GM12878 (cell line): ENCODE data around the gene ZNF511. TPM values are rescaled to one million over a fixed set of nuclear protein-coding genes. Genes with fewer than 3 reads are reported as not detected.

Experiments used
- ATAC-seq: fragments of 200-7000 bp; cut with Tn5 transposase; 3 replicates; pipeline ENCODE4 v1.9.1; 2020; ENCODE audit warnings: mild to moderate bottlenecking, moderate library complexity
- BruUV-seq: library from RNA; stranded (reverse); fragments of 400-500 nt; replicated peaks from 2 replicates; lab custom pipeline; 2021; lab: Mats Ljungman, UMichigan
- CTCF ChIA-PET: fragments of 300-600 bp; sonication (Branson Sonifier 250); formaldehyde crosslinking; extraction: SDS; loops from one replicate; lab custom pipeline; 2021; ENCODE audit warnings: inconsistent platforms; lab: Yijun Ruan, JAX
- POLR2A ChIA-PET: fragments of 350-600 bp; formaldehyde crosslinking; extraction: SDS; loops from one replicate; lab custom pipeline; 2021; ENCODE audit warnings: inconsistent platforms; lab: Charles Lee
- RAD21 ChIA-PET: fragments of 300-600 bp; sonication (Branson Sonifier 250); formaldehyde crosslinking; loops from one replicate; lab custom pipeline; 2023; ENCODE audit warnings: antibody characterized with exemption; ENCODE audit not compliant: unreplicated experiment; lab: Charles Lee
- SMC1A ChIA-PET: fragments of 300-600 bp; sonication (Branson Sonifier 250); formaldehyde crosslinking; loops from one replicate; lab custom pipeline; 2023; ENCODE audit not compliant: unreplicated experiment, uncharacterized antibody; lab: Charles Lee
- DNase-seq: peaks from one replicate; pipeline ENCODE4 v3.0.0-alpha.2; 2011; ENCODE audit warnings: low read depth, low spot score
- FAIRE-seq: peaks from 3 replicates; lab custom pipeline; 2011; peaks lifted over from hg19 to GRCh38; lab: Jason Lieb, UNC
- H2AFZ ChIP-seq: 2 replicates; pipeline ENCODE4 v1.6.0; 2011; ENCODE audit warnings: low read depth, low read length, control low read depth; ENCODE audit not compliant: control insufficient read depth
- H3K27ac ChIP-seq: 2 replicates; pipeline ENCODE4 v1.5.1; 2011; ENCODE audit warnings: control low read depth; ENCODE audit not compliant: control insufficient read depth, insufficient read depth
- H3K27me3 ChIP-seq, 2 experiments: replicated peaks in 1 of 2; 2 replicates each; pipeline versions ENCODE4 v1.6.0 to v1.6.1; 2011; ENCODE audit warnings: low read length in 1 of 2; ENCODE audit not compliant: control insufficient read depth in 2 of 2, insufficient read depth in 2 of 2
- H3K36me3 ChIP-seq, 2 experiments: 2 replicates each; pipeline ENCODE4 v1.5.1; 2011; ENCODE audit warnings: low read length in 1 of 2; ENCODE audit not compliant: control insufficient read depth in 2 of 2, insufficient read depth in 2 of 2
- H3K4me1 ChIP-seq: 2 replicates; pipeline ENCODE4 v1.6.1; 2011; ENCODE audit warnings: mild to moderate bottlenecking, low read length, moderate library complexity, mixed read lengths; ENCODE audit not compliant: control insufficient read depth, insufficient read depth
- H3K4me2 ChIP-seq: 2 replicates; pipeline ENCODE4 v1.6.0; 2011; ENCODE audit warnings: control low read depth; ENCODE audit not compliant: control insufficient read depth, insufficient read depth
- H3K4me3 ChIP-seq: fragments of 200-600 bp; sonication (generic); 2 replicates; pipeline ENCODE4 v1.5.1; 2016
- H3K79me2 ChIP-seq: 2 replicates; pipeline ENCODE4 v1.6.0; 2011; ENCODE audit warnings: low read length; ENCODE audit not compliant: control insufficient read depth, insufficient read depth
- H3K9ac ChIP-seq: 2 replicates; pipeline ENCODE4 v1.8.0; 2011; ENCODE audit warnings: low read length, control low read depth, mixed read lengths; ENCODE audit not compliant: control insufficient read depth, insufficient read depth
- H3K9me3 ChIP-seq: replicated peaks from 3 replicates; pipeline ENCODE4 v1.5.1; 2011; ENCODE audit warnings: mild to moderate bottlenecking, low read length; ENCODE audit not compliant: control insufficient read depth, insufficient read depth
- H4K20me1 ChIP-seq: 2 replicates; pipeline ENCODE4 v1.6.0; 2011; ENCODE audit not compliant: control insufficient read depth, insufficient read depth
- CBFB ChIP-seq: IDR thresholded peaks from 2 replicates; pipeline ENCODE4 v1.6.1; 2016; ENCODE audit warnings: antibody characterized with exemption, low read depth
- CBX3 ChIP-seq: fragments of 200-600 bp; sonication (generic); IDR thresholded peaks from 2 replicates; pipeline ENCODE4 v1.6.1; 2016; ENCODE audit warnings: low read depth, borderline replicate concordance
- CHD4 ChIP-seq: fragments of 200-600 bp; sonication (generic); IDR thresholded peaks from 2 replicates; pipeline ENCODE4 v1.6.1; 2016; ENCODE audit warnings: mild to moderate bottlenecking
- CREB1 ChIP-seq: IDR thresholded peaks from 2 replicates; pipeline ENCODE4 v1.6.1; 2012; ENCODE audit warnings: low read depth, mild to moderate bottlenecking, inconsistent platforms
- ESRRA ChIP-seq: IDR thresholded peaks from 2 replicates; pipeline ENCODE4 v1.6.1; 2012; ENCODE audit warnings: mild to moderate bottlenecking, low read length, improper control_type of control experiment
- FOXK2 ChIP-seq: fragments of 450-650 bp; IDR thresholded peaks from 2 replicates; pipeline ENCODE4 v1.6.1; 2017; ENCODE audit warnings: mild to moderate bottlenecking, moderate library complexity
- HCFC1 ChIP-seq: fragments of 150-350 bp; IDR thresholded peaks from 2 replicates; pipeline ENCODE4 v1.6.1; 2014; ENCODE audit warnings: low read length
- KAT2A ChIP-seq: conservative IDR thresholded peaks from 2 replicates; pipeline ENCODE4 v1.6.1; 2011; ENCODE audit warnings: low read depth, low read length; ENCODE audit not compliant: control insufficient read depth
- KDM1A ChIP-seq: fragments of 200-600 bp; sonication (generic); IDR thresholded peaks from 2 replicates; pipeline ENCODE4 v1.6.1; 2016; ENCODE audit warnings: borderline replicate concordance
- MEF2A ChIP-seq: IDR thresholded peaks from 2 replicates; pipeline ENCODE4 v1.6.1; 2011; ENCODE audit warnings: low read depth, mild to moderate bottlenecking, low read length, moderate library complexity; ENCODE audit not compliant: insufficient read depth
- NBN ChIP-seq: fragments of 450-650 bp; IDR thresholded peaks from 2 replicates; pipeline ENCODE4 v1.6.1; 2016
- NFYB ChIP-seq: IDR thresholded peaks from 2 replicates; pipeline ENCODE4 v1.6.1; 2011; ENCODE audit warnings: low read depth, mild to moderate bottlenecking, low read length, improper control_type of control experiment, moderate library complexity; ENCODE audit not compliant: insufficient read depth
- POLR2A ChIP-seq: IDR thresholded peaks from 2 replicates; pipeline ENCODE4 v1.6.1; 2011; ENCODE audit warnings: low read depth, mild to moderate bottlenecking, low read length
- RFX5 ChIP-seq: IDR thresholded peaks from 2 replicates; pipeline ENCODE4 v1.6.1; 2011; ENCODE audit warnings: low read depth, low read length, improper control_type of control experiment
- SIN3A ChIP-seq: IDR thresholded peaks from 2 replicates; pipeline ENCODE4 v1.6.1; 2012; ENCODE audit warnings: low read depth, low read length, improper control_type of control experiment
- SMC3 ChIP-seq: IDR thresholded peaks from 2 replicates; pipeline ENCODE4 v1.6.1; 2011; ENCODE audit warnings: low read length, improper control_type of control experiment, borderline replicate concordance
- SP1 ChIP-seq: IDR thresholded peaks from one replicate; pipeline ENCODE4 v1.6.1; 2011; ENCODE audit warnings: low read depth, low read length
- SREBF2 ChIP-seq: IDR thresholded peaks from 2 replicates; pipeline ENCODE4 v1.6.1; 2012; ENCODE audit warnings: mild to moderate bottlenecking, low read length
- STAT3 ChIP-seq: IDR thresholded peaks from 2 replicates; pipeline ENCODE4 v1.6.1; 2011; ENCODE audit warnings: low read depth, low read length, improper control_type of control experiment
- TCF12 ChIP-seq: IDR thresholded peaks from 2 replicates; pipeline ENCODE4 v1.6.1; 2011; ENCODE audit warnings: low read depth, mild to moderate bottlenecking, low read length
- TCF7 ChIP-seq: IDR thresholded peaks from 2 replicates; pipeline ENCODE4 v1.6.1; 2014; ENCODE audit warnings: antibody characterized with exemption, borderline replicate concordance
- ZNF274 ChIP-seq: IDR thresholded peaks from one replicate; pipeline ENCODE4 v1.8.0; 2011; ENCODE audit not compliant: insufficient read length, insufficient read depth
- ZNF622 ChIP-seq: fragments of 450-650 bp; IDR thresholded peaks from 2 replicates; pipeline ENCODE4 v1.6.1; 2017; ENCODE audit warnings: mild to moderate bottlenecking, inconsistent platforms
- ZSCAN29 ChIP-seq: fragments of 450-650 bp; IDR thresholded peaks from 2 replicates; pipeline ENCODE4 v1.6.1; 2017; ENCODE audit warnings: mild to moderate bottlenecking, moderate library complexity
- ZZZ3 ChIP-seq: IDR thresholded peaks from 2 replicates; pipeline ENCODE4 v1.6.1; 2011; ENCODE audit warnings: low read depth; ENCODE audit not compliant: control insufficient read depth, insufficient read length
- WGBS: methylation state at CpG from one replicate; pipeline ENCODE4 v1.1.6; 2016; ENCODE audit warnings: low lambda C conversion rate; ENCODE audit not compliant: insufficient replicate concordance, insufficient coverage; ENCODE audit errors: missing lambda C conversion rate; 5-methylcytosine and 5-hydroxymethylcytosine counted together
- in situ Hi-C: fragments of 300-500 bp; cut with MboI; formaldehyde crosslinking; loops from 9 replicates; pipeline ENCODE4 v1.14.3; 2018; ENCODE audit warnings: mixed read lengths
- intact Hi-C: fragments of 100-400 bp; cut with micrococcal nuclease; formaldehyde crosslinking; loops from one replicate; pipeline ENCODE4 v1.14.2; 2022; ENCODE audit not compliant: unreplicated experiment
- polyA plus RNA-seq, 11 experiments: library from polyadenylated mRNA; depleted of rRNA in 4 of 11; unstranded in 6 of 11; stranded (reverse) in 5 of 11; fragments of >200 nt; fragmentation: Nextera tagmentation in 4 of 11; fragmentation: Illumina TruSeq in 1 of 11; extraction: Ambion mirVana in 4 of 11; extraction: Trizol in 1 of 11; gene quantifications; 1 replicate in 1 of 11; 2 replicates in 10 of 11; pipeline versions ENCODE4 v1.2.1 to v1.2.3, GENCODE V29; 2011 to 2016; ENCODE audit warnings: inconsistent platforms in 2 of 11, missing spikeins in 2 of 11, low read depth in 1 of 11
- total RNA-seq, 4 experiments: library from RNA; depleted of rRNA in 3 of 4; stranded (reverse); fragments of >200 nt in 3 of 4; fragmentation: Illumina TruSeq in 1 of 4; extraction: Trizol in 1 of 4; gene quantifications; 2 replicates each; pipeline versions ENCODE4 v1.2.1 to v1.2.3, GENCODE V29; 2013 to 2021

The ZNF511 gene
- total and polyA plus RNA-seq, 10 of the 15 experiments (the other 5 are each of a cell fraction or from before 2014, with no cell fraction given) = 0.58 to 110 (median 32.0) TPM

DNA sequence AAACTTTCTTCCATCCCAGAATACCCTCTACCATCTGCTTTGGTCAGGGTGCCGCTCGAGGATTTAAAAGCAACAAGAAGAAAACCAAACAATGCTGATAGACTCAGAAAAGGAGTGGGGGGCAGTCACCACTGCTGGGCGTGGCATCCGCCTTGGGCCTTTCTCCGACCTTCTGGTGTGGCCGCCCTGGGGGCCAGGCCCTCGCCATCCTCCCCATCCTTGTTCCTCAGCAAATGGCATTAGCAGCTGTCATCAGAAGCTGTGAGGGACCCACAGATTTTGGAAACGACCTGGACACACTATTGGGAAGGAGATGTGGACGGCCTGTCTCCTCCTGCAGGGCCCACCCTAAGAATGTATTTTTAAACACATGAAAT, 4.0 kb downstream of the ZNF511 start:
- no peak overlapping the region for H3K4me2 ChIP-seq
- no peak overlapping the region for H3K9ac ChIP-seq
- ATAC-seq (no peak), FAIRE-seq (no peak), DNase-seq (no peak)
- 0 out of 2 replicates have a peak, but pooled peaks cover 4% of the 10 kb centered on the region for H3K4me1 ChIP-seq
- CTCF ChIA-PET = no interaction called here
- no TSS peak for BruUV-seq
- in situ Hi-C loops (no loop called here), intact Hi-C loops (no loop called here)
- no peak overlapping the region for H3K27ac ChIP-seq
- no peaks in the 10 kb centered on the region for H3K27me3 ChIP-seq
- no peak overlapping the region for H3K4me3 ChIP-seq
- 88% methylated on average over 9 of the region's 9 CpGs for WGBS
- SMC1A ChIA-PET = no interaction called here
- RAD21 ChIA-PET = no interaction called here
- peaks cover 0 to 4% of the 10 kb centered on the region in 2 experiments; a peak in 3 of 4 replicates for H3K36me3 ChIP-seq
- peaks cover 10% of the 10 kb centered on the region for H3K79me2 ChIP-seq
- H3K9me3 ChIP-seq = no peaks in the 10 kb centered on the region
- H2AFZ ChIP-seq = no peak overlapping the region
- H4K20me1 ChIP-seq = no peaks in the 10 kb centered on the region
- TF ChIP-seq SREBF2 (no peak), NBN (no peak), KDM1A (no peak), FOXK2 (no peak), ESRRA (no peak), SP1 (no peak), STAT3 (no peak), NFYB (no peak)
- POLR2A ChIA-PET = no interaction called here

DNA sequence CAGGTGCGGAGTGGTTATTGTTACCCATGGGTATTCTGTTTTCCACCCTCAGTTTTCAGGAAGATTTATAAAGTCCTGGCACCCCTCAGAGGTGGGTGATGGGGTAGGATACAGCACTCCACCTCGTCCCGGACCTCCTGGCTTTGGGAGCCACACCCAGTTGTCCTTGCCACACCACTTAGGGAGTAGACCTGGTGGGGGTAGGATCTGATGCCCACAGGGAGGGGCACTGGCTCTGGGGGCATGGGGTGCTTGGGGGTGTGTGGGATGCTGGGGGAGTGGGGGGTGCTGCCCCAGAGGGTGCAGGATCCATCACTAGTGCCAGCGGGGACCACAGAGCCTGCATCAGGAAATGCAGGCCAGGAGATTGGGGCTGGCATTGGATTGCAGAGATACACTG, 4.5 kb downstream of the ZNF511 start:
- ChIA-PET CTCF (interaction anchor here (2.8 kb wide), 1 partner anchor 16 kb away, joined by 14 read pairs; no protein-coding TSS in a partner anchor), POLR2A (no interaction called here), SMC1A (no interaction called here), RAD21 (no interaction called here)
- Histone ChIP-seq H3K4me2 (no peak overlapping the region), H3K27ac (no peak overlapping the region), H3K36me3 (peaks cover 0 to 4% of the 10 kb centered on the region in 2 experiments; a peak in 3 of 4 replicates), H3K4me1 (0 out of 2 replicates have a peak, but pooled peaks cover 4% of the 10 kb centered on the region), H3K79me2 (peaks cover 6% of the 10 kb centered on the region), H3K9ac (no peak overlapping the region), H4K20me1 (no peaks in the 10 kb centered on the region), H3K9me3 (no peaks in the 10 kb centered on the region), H3K27me3 (no peaks in the 10 kb centered on the region), H2AFZ (no peak overlapping the region), H3K4me3 (no peak overlapping the region)
- no TSS peak for BruUV-seq
- in situ Hi-C loops (no loop called here), intact Hi-C loops (no loop called here)
- ATAC-seq (no peak), FAIRE-seq (no peak), DNase-seq (no peak)
- WGBS = 76% methylated on average over 4 of the region's 4 CpGs
- TF ChIP-seq ZSCAN29 (no peak), CREB1 (no peak), TCF12 (no peak), TCF7 (no peak), ZNF274 (no peak), KAT2A (no peak), SIN3A (no peak), SMC3 (no peak), MEF2A (no peak), HCFC1 (no peak), ZNF622 (no peak), POLR2A (no peak), CBX3 (no peak), RFX5 (no peak), ESRRA (no peak), CBFB (no peak), CHD4 (no peak), SP1 (no peak), ZZZ3 (no peak)
